Fibroblast of peridontal ligament (primary cell): ENCODE results near the gene KRTAP10-7.
"Not testable (repeated sequence)": the region's sequence is repeated elsewhere in the genome, so short reads cannot be mapped to it uniquely, and the experiment has no call there.

Experiments used
- DNase-seq: peaks from one replicate; pipeline ENCODE4 v3.0.0-alpha.2; 2010; ENCODE audit errors: extremely low read depth

Gene KRTAP10-7

DNA sequence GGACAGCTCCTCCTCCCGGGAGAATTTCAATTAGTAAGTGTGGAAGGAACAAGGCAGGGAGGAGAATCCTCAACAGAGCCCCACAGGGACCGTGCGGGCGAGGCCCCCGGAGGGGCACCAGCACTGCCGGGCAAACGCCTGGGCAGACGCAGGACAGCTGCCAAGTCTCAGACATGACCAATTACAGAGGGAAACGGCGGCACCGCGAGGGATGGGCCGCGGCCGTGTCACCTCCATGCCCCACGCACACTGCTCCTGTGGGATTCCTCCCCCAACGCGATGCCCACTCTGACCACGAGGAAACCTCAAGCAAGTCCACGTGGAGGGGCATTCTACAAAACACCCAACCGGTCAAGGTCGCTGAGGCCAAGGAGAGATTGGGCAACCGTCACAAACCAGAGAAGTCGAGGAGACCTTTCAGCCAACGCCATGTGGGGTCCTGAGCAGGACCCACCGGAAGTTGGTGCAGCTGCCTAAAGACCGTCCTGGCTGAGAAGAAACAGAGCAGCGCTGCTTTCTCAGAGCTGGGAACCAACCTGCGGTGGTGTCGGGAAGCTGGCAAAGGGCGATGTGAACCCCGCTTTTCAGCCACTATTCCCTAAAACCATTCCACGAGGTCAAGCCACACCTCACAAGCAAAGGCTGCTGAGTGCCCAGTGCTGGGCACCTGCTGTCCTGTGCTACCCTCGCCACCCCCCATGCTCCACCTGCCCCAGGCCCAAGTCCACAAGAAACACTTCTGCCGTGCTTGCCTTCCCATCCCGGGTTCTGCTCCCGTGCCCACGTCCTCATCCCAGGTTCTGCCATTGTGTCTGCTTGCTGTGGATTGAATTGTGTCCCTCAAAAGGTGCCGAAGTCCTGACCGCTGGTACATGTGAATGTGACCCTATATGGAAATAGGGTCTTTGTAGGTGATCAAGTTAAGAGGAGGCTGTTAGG, 28.3 kb upstream of the KRTAP10-7 start:
- no peak for DNase-seq

DNA sequence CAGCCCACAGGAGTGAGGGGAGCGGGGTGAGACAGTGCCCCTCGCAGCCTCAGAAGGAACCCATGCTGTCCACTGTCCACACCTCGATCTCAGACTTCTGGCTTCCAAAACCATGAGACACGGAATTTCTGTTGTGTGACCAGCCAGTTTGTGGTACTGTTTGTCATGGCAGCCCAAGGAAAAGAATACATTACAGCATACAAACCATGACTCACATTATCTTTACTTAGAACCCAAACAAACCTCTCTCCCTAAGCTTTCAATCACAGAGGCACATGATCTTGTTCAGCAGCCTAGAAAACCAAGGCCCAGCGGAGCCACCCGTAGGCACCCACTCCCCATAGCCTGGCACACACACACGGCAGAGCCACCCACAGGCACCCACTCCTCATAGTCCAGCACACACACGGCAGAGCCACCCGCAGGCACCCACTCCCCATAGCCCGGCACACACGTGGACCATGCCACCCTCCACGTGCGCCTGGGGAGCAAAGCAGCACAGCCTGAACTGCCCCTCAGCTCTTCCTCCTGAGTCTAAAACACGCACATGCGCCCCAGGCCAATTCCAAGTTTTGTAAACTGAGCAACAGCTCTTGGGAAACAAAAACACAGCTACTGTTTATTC, 27.3 kb upstream of the KRTAP10-7 start:
- DNase-seq, result no peak

DNA sequence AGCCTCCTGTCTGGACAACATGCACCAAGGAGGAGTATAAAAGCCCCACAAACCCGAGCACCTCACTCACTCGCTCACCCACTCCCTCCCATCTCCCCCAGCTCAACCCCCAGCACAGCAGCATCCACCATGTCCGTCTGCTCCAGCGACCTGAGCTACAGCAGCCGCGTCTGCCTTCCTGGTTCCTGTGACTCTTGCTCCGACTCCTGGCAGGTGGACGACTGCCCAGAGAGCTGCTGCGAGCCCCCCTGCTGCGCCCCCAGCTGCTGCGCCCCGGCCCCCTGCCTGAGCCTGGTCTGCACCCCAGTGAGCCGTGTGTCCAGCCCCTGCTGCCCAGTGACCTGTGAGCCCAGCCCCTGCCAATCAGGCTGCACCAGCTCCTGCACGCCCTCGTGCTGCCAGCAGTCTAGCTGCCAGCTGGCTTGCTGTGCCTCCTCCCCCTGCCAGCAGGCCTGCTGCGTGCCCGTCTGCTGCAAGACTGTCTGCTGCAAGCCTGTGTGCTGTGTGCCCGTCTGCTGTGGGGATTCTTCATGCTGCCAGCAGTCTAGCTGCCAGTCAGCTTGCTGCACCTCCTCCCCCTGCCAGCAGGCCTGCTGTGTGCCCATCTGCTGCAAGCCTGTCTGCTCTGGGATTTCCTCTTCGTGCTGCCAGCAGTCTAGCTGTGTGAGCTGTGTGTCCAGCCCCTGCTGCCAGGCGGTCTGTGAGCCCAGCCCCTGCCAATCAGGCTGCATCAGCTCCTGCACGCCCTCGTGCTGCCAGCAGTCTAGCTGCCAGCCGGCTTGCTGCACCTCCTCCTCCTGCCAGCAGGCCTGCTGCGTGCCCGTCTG, 26.6 kb upstream of the KRTAP10-7 start, which contains the start of gene KRTAP10-4:
TSS of gene KRTAP10-4 (plus strand) at position 100 of the 827 bp plus-strand sequence. CDS start at position 130, 30 bp downstream.
- not testable (repeated sequence) for DNase-seq

DNA sequence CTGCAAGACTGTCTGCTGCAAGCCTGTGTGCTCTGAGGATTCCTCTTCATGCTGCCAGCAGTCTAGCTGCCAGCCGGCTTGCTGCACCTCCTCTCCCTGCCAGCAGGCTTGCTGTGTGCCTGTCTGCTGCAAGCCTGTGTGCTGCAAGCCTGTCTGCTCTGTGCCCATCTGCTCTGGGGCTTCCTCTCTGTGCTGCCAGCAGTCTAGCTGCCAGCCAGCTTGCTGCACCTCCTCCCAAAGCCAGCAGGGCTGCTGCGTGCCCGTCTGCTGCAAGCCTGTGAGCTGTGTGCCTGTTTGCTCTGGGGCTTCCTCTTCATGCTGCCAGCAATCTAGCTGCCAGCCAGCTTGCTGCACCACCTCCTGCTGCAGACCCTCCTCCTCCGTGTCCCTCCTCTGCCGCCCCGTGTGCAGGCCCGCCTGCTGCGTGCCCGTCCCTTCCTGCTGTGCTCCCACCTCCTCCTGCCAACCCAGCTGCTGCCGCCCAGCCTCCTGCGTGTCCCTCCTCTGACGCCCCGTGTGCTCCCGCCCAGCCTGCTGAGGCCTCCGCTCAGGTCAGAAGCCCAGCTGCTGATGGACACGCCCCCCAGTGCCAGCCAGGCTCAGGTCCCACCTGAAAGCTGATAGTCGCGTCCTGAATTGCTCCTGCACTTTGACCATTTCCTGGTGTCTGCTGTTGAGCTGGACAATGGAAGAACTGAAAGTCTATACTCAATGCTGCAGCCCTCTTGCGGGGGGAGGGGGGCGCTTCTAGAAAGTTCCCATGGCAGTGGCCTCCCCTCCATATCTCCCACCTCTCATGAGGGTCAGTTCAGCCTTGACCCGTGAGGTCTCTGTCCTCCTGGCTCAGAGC, 25.7 kb upstream of the KRTAP10-7 start:
- DNase-seq, result no peak

DNA sequence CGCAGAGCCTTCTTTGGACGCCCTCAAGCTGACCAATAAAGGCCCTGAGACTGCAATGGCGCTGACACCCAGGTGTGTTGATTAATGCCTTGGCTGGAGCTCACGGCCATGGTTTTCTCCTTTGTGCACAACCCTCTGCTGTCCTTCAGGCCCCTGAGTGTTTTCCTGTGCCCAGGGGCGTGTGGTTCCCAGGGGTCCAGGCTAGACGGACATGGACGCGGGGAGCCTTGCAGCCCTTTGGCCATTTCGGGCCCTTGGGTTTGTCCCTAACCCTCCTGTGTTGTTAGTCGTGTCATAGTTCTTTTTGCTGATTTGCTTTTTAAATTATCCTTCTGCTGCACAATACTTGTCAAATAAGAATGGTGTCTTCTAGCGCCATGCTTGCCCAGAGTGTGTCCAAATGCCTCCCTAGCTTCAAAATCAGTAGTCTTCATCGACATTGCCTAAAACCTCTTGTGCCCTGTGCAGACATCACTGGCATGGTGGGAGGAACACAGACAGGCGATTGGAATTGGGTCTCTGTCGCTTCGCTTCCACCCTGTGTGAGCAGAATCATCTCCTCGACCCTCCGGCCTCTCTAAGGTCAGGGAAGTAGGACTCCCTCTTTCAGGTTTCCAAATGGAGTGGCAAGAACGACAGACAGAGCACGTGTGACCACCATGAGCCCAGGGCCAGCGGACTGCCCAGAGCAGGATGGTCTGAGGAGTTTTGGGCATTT, 24.9 kb upstream of the KRTAP10-7 start:
- DNase-seq, result no peak

DNA sequence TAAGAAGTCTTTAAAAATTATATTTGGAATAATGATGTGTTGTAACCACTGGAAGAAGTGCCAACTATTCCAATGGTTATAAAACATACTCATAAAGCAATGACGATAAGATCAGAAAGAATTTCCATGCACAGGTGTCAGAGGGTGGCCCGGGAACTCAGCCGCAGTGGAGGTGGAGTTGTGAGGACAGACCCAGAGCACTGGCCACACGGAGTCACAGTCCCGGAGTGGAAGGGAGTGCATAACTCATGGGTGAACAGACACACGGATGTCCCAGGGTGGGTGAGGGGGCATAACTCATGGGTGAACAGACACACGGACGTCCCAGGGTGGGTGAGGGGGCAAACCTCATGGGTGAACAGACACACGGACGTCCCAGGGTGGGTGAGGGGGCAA, 24.4 kb upstream of the KRTAP10-7 start:
- DNase-seq, result no peak

DNA sequence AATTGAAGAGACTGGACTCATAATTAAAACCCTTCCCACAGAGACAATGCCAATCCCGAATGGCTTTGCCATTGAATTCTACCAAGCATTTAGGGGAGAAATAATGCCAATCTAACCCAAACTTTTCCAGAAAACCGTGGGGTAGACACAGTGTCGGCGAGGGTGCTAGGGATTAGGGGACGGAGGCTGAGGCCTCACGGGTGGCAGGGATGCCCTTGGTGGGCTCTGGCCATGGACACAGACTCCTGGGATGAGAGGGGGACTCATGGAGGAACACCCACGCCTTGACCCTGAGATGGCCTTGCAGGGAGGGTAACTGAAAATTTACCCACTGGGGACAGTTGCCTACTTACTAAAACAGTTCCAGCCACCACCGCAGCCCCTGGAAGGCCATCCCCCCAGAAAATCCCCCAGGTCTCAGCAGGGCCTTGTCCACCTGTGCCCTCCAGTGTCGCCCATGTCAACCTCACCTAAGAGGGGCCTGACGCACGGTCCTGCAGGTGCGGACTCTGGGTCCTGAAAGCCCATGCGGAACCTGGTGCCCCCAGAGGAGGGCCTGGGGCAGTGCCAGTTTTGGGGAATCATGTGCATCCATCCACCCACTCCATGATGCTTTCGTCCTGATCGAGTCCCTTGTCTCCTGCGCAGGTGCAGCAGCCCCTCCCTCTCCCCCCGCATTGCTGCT, 21.9 kb upstream of the KRTAP10-7 start:
- DNase-seq, result no peak

DNA sequence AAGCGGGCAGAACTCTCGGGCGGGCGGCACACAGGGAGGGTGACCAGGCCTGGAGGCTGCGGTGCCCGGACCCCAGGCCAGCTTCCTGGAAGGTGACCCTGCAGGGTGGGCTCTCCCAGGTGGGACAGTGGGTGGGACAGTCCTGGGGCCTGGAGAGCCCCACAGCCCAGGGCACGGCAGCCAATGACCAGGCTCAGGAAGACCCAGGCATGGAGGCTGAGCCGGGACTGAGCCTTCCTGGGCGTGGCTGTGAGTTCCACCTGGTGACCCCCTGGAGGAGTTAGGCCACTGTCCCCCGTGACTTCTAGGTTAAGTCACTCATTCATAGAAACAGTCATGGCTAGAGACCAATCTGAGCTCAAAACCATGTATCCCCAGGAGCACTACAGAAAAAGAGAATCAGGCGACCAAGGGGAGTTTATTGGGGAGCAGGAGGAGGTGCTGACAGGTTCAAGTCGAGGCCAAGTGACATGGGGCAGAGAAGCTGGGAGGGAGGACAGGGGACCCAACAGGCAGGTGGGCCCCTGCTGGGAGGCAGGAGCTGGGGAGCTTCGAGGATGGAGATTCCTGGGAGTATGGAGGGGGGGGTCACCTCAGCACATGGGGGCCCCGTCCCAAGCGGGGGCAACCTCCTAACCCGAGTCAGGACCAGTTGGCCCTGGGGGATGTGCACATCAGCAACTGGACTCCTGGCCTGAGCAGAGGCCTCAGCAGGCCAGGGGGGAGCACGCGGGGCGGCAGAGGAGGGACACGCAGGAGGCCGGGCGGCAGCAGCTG, 21.2 kb upstream of the KRTAP10-7 start:
- no peak for DNase-seq

DNA sequence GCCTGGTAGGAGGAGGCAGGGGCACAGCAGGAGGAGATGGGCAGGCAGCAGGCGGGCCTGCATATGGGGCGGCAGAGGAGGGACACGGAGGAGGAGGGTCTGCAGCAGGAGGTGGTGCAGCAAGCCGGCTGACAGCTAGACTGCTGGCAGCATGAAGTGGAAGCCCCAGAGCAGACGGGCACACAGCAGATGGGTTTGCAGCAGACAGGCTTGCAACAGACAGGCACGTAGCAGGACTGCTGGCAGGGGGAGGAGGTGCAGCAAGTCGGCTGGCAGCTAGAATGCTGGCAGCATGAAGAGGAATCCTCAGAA, 20.6 kb upstream of the KRTAP10-7 start:
- no peak for DNase-seq

DNA sequence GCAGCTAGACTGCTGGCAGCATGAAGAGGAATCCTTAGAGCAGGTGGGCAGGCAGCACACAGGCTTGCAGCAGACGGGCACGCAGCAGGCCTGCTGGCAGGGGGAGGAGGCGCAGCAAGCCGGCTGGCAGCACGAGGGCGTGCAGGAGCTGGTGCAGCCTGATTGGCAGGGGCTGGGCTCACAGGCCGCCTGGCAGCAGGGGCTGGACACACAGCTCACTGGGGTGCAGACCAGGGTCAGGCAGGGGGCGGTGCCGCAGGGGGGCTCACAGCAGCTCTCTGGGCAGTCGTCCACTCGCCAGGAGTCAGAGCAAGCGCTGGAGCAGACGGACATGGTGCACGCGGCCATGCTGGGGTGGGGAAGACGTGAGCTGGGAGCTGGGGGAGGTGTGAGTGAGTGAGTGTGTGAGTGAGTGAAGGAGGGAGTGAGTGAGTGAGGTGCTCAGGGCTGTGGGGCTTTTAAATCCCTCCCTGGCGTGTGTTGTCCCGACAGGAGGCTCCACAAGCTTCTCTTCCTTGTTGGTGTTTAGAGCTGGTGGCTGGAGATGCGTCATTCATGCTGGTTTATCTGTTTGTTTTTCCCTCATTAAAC, 20.1 kb upstream of the KRTAP10-7 start, which contains the start of gene KRTAP10-5:
TSS of gene KRTAP10-5 (minus strand) at position 374 of the 591 bp plus-strand sequence. CDS start at position 348, 26 bp downstream.
- not testable (repeated sequence) for DNase-seq

DNA sequence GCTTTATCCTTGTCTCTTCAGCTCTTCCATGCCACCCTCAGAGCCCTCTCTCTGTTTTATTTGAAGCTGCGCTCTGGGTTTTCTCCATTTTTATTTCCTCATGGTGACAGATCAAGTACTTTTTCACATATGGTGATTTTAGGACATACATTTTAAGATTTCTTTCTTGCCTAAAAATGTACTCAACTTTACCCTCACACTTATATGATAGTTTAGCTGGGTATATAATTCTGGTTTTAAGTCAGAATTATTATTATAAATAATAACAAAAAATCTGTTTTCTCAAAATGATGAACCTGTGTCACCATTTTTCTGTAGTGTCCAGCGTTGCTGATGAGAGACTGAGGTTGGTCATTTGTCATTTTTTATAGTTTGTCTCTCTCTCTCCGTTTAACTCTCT, 19.2 kb upstream of the KRTAP10-7 start:
- DNase-seq, result no peak

DNA sequence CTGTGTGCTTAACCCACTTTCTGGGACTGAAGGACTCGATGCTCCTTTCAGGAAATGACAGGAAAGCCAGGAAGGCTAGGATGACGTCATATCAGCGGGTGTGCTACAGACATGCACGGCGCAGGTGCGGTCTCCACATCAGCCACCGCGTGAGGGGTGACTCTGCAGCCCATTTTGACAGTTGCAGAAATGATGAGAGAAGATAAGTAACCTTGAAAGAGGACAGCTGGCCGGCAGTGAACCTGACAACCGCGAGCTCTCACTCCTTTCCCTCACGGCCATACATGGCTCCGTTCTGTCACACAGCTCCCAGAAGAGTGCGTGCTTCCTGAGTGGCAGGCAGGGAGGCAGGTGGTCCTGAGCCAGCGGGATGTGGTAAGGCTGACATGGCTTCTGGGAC, 18.3 kb upstream of the KRTAP10-7 start:
- no peak for DNase-seq

DNA sequence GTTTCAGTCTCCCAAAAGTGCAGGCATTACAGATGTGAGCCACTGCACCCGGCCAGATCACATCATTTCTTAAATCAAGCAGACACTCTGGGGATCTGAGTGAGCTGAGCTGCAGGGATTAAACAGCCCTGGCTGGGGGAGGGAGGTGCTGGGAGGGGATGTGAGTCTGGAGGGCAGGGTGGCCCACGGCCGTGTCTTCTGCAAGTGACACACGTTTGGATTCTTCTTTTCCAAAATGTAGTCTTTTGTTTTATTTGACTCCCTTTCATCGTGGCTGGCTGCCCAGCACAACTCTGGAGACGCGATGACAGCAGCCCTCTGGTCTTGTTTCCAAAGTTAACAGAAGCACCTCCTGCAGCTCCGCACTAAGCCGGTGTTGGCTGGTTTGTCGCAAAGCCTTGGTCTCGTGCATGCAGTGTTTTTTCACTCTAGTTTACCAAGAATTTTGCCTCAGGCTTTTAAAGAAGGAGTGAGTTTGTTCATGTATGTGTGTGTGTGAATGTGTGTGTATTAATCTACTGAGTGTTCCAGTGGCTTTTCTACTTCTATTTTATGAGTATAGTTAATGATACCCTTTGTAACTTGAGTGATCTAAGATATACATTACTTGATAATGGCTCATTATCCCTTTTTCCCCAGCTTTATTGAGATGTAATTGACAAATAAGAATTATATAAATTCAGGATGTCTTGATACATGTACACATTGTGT, 17.2 kb upstream of the KRTAP10-7 start:
- DNase-seq, result no peak

DNA sequence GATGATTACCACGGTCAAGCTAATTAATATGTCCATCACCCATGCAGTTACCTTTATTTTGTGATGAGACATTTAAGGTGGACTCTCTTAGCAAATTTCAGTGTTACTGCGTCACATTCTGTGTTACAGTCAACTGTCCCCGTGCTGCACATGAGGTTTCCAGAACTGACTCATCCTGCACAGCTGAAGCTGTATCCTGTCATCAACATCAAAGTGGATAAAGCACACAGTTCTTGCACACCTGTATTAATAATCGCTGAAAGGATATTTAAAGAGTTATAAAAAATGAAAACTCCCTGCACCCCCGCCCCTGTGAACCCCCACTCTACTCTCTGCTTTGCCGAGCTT, 16.6 kb upstream of the KRTAP10-7 start:
- no peak for DNase-seq

DNA sequence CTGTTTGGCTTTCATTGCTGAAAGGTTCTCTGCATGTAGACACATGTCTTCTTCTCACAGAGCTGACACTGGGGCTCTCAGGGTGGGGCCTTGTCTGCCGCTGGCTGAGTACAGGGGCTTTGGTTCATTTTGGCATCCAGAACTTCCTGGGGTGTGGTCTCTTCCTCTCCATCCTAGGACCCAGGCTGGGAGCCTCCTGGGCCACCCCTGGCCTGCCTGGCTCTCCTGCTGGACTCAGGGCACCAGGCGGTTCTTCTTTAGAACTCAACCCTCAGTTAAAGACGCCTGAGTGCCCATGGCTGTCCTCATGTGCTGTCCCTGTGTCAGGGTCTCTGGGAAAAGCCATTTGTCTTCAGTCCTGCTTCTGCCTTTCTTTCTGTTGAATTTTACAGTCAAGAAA, 14.5 kb upstream of the KRTAP10-7 start:
- DNase-seq, result no peak

DNA sequence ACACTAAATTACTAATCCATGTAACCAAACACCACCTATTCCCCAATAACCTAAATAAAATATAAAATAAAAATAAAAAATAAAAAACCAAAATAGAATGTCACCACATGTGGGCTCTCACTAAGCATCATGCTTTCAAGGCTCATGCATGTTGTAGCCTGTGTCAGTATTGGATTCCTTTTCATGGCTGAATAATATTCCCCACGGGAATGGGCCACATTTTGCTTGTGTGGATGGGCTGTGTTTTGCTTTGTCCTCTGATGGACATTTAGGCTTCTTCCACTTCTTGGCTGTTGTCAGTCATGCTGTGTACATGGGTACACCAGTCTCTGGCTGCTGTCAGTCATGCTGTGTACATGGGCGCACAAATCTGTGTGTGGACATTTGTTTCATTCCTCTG, 11.3 kb upstream of the KRTAP10-7 start:
- DNase-seq, result no peak

DNA sequence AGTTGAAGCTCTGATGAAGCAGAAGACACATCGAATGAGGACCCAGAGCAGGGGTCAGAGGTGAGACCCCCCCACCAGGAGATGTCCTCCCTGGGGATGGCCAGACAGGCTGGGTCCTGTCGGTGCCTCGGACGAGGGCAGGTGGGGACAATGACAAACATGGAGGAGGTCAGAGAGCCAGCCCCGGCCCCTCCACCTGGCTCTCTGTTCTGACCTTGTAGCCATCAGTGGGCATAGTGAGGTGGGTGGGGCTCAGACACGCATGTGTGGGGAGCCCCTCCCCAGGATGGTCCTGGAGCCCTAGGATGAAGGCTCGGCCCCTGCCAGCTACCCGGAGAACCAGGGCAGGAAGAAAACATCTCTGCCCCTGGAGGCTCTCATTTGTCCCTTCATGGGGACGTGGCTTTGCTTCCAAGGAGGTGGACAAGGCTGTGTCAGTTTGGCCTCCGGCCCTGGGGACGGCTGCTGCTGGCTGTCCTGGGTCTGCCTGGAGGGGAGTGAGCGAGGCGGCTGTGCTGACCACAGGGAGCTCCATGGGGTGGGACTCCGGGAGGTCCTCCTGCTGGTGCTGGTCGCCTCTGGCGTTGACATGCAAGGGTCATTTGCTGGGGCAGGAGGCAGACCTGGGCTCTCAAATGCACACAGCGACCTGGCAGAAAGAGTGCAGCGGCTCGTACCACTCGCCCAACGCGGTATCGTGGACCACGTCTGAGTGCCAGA, 10.7 kb upstream of the KRTAP10-7 start:
- no peak for DNase-seq

DNA sequence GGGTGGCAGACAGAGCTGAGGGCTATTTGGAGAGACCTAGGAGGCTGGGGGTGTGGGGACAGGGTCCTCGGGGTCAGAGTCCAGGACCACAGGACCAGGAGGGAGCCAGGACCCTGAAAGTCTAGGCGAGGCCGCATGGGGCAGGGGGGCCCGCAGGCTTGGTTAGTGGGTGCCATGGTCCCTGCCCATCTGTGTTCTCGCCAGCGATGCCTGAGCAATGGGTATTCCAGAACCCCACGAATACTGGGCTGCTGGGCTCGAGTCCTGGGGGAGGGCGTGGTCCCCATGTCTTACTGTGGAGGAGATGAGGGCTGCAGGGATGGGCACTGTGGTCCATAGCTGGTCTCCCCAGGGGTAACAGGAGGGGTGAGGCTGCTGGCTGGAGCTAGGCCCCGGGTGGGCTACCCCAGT, 10.1 kb upstream of the KRTAP10-7 start:
- no peak for DNase-seq
